Measurements from ENCODE around the gene GNAZ.

GNAZ gene

DNA sequence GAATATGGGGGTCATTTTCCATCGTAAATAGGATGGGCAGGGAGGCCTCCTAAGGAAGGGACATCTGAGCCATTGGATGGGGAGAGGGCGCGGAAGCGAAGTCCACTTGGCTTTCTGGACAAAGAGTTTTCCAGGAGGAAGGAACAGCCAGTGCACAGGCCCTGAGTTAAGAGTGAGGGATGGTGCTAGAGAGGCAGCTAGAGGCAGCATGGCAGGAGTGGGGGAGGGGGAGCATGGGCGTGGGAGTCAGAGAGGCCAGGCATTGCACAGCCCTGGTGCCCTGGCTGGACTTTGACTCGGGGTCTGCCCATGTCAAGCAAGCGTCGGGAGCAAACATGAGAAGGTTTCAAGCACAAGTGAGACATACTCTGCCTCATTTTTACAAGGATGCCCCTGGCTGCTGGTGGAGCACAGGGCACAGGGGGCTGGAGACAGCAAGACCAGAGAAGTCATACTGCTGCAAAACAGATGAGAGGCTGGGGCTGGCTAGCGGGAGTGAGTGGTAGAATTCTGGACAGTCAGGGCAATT, 9.0 kb downstream of the GNAZ start:
- no peak for DNase-seq

GRCh38 chr22:23079814-23080521, 9.6 kb downstream of the GNAZ start:
- no peak for DNase-seq

GRCh38 chr22:23080613-23081290, 10.4 kb downstream of the GNAZ start:
- no peak for DNase-seq

- DNase-seq = no peak
Observed at GRCh38 chr22:23082534-23083314, 12.4 kb downstream of the GNAZ start.

DNA sequence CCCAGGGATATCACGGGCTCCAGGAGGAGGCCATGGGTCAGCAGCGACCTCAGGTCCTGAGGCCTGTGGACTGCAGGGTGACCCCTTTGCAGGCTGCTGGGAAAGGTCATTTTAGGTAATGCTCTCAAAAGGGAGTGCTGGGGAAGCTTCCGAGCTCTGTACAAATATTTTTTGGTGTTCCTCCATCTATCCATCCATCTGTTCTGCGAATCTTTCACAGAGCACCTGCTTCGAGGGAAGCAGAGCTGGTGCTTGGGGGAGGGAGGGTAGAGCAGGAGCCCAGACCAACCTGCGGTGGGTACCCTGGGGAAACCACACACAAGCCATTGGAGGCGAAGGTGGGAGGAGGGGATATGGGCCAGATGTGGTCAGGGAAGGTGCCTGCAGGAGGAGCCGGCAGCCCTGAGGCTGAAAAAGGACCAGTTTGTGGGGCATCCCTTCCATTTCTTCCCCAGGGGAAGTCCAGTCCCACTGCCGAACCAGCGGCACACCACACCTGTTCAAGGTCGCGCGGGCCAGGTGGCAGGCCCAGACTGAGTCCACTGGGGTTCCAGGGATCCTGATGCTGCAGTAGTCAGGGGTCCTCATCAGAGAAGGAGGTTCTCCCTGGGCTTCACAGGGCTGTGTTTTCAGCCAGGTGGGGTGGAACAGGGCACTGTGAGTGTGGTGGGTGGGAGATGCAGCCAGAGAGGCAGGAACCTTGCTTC, 13.1 kb downstream of the GNAZ start:
- no peak for DNase-seq

- no peak for DNase-seq
Observed at GRCh38 chr22:23084453-23085350, 14.4 kb downstream of the GNAZ start.

DNA sequence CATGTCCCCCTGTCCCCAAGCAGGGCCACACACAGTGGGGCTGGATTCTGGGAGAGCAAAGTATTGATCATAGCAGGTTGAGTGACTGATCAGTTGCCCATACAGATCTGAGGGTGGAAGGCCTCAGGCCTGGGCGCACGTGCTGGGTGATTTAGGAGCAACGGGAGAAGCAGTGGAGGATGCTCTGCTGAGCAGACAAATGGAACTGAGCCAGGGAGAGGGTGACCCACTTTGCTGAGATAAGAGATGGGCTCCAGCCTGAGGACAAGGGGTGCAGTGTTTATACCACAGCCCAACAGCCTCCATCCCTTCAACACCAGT, 15.0 kb downstream of the GNAZ start:
- DNase-seq = no peak

- no peak for DNase-seq
Observed at GRCh38 chr22:23085785-23086184, 15.5 kb downstream of the GNAZ start.

DNA sequence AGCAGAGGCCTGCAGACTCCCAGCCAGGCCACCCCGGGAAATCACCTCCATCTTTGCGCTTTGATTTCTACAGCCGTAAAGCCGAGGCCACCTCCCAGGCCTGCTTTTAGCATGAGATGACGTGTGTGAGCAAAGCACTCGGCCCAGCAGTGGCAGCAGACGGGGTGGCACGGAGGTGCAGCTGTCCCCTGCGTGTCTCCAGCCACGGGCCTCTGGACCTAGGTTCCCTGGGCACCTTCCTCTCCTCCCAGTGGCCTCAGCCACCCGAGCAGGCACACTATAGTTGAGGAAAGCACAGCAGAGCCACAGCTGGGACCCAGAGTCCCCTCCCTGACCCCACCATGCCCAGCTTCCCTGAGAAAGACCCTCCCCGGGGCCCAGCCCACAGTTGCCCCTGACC, 15.9 kb downstream of the GNAZ start:
- DNase-seq = no peak

DNA sequence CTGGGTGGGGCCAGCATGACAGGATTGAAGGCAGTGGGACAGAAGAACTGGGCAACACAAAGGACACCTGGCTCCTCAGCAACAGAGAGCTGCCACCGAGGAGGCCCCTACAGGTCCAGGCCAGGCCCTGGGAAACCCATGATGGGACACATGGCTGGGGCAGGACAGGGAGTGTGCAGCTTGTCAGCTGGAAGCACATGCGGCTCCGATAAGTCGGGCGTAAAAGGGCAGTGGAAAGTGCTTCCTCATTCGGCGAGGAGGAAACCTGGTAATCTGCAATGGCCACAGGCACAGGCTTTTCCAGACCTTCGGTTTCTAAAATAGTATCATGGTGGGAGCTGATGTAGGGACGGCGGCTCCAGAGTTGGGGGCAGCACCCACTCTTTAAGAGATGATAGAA, 16.5 kb downstream of the GNAZ start:
- no peak for DNase-seq

GRCh38 chr22:23088199-23088604, 17.9 kb downstream of the GNAZ start:
- no peak for DNase-seq

- no peak for DNase-seq
Observed at GRCh38 chr22:23089010-23089409, 18.7 kb downstream of the GNAZ start.

DNA sequence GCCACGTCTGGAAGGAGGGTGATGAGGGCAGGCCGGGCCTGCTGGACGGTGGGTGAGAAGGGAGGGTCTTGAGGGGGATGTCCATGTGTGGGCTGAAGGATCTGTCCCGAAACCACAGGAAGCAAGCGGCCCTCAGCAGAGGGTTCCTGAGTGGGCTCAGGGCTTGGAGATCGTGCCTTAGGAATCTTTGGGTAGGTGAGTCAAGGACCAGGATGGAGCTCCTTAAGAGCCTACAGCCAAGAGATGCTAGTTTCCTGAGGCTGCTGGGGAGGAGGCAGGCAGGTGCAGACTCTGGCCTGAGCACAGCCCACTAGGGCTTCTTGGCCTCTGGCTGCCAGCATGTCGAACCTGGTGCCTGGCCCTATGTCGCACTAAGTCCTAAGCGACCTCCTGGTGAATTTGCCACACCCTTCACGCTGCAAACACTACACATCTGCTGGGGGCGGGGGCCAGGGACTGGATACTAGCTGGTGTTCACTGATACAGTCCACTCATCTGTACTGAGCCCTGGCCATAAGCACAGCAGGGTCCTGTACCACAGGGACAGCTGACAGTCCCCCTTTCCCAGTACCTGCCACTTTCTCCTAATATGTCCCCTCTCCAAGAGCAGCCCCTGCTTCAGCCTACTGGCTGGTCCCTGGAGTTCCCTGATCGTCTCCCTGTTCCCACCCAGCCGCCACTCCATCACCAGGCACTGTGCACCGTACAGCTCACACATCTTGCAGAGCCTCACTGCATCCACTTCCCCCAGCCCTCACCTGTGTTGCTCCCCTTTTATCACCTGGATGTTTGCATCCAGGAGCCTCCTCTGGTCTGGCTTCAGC, 19.5 kb downstream of the GNAZ start:
- DNase-seq = no peak

DNA sequence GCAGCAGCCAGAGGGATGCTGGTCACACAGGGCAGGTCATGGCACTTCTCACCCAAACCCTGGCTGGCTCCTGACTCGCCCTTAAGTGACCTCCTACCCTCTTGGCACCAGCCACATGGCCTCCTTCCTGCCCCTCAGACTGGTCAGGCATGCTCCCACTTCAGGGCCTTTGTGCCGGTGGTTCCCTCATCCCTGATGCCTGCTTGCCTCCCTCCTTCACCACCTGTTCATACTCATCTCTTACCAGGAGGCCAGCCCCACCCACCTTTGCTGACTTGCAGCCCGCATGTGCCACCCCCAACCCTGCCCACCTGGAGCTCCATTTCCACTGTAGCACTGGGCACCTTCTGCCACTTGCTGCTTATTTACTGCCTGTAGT, 20.1 kb downstream of the GNAZ start:
- no peak for DNase-seq

DNA sequence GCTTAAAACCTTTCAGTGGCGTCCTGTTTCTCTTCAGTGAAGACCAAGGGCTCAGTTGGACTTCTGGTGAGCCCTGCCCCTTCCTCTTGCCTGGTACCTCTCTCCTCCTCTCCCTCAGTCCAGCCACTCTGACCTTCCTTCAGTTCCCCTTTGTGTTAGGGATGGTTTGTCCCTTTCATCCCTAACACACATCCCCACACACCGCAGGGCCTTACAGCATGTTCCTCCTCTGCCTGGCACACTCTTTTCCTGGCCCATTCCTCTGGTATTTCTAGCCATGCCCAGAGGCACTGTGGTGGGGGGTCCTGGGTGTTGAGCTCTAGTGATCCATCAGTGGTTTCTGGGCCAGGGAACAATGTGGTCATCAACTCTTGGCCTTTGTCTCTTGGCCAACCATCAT, 21.4 kb downstream of the GNAZ start:
- DNase-seq = no peak

- no peak for DNase-seq
Observed at GRCh38 chr22:23092217-23092955, 22.1 kb downstream of the GNAZ start.

DNA sequence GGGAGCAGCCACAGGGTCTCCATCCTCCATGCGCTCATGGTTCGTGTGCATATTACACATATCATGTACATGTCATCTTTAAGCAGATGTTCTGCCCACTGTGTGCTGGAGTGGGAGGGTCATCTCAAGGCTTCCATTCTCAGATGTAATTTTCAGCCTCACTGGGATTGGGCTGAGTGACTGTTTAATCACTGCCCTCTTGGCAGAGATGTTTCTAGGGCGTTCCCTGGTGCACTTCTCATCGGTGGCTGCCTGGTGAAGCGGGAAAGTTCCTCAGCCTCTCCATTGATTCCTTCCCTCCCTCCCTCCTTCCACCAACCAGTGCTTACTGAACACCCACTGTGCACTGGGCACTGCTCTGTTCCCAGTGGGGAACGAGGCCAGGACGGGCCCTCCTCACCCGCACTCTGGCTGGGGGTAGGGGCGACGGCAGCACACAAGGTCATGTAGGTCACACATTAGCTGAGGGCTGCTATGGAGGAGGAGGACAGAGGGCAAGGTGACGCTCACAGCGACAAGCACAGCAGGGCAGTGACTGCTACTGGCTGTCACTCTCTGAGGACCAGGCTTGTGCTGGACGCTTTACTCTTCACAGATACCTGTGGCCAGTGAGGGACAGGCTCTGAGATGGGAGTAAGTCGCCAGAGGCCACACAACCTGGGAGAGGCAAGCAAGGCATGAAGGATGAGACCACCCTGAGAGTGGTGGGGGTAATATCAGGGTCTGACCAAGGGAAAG, 22.9 kb downstream of the GNAZ start:
- no peak for DNase-seq

DNA sequence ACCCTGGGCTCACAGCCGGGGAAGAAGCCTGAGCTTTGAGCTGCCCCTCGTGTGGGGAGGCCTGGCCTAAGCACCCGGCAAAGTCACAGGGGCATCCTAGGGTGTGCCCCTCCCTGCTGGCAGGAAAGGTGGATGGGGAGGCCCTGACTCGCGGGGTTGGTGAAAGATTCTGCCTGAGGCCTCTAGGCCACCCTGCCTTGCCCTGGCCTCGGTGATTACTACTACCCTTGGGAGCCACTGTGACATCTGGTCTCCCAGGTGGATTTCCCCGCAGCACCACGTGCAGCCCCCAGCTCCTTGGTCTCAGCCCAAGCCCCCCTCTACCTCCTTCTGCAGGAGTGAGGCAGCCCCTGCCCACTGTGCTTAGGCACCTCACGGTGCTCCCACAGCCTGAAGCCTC, 23.9 kb downstream of the GNAZ start:
- DNase-seq = no peak
